Stomach (tissue), 4 donors: ENCODE measurements around the gene CRYBG1.

ENCODE experiments used
- EP300 ChIP-seq: sonication (generic); formaldehyde crosslinking; IDR thresholded peaks from one replicate; pipeline ENCODE4 v1.6.1; 2017; ENCODE audit warnings: antibody characterized with exemption
- POLR2AphosphoS5 ChIP-seq, 3 donors: sonication (generic); formaldehyde crosslinking; IDR thresholded peaks; one replicate each; pipeline ENCODE4 v1.6.1; 2016; ENCODE audit warnings: antibody characterized with exemption in 3 of 3
- TF ChIP-seq, protein P1 (sequence below), 7 experiments: fragments of 450-650 bp in 4 of 7; fragments of 200-600 bp in 3 of 7; sonication (generic) in 3 of 7; IDR thresholded peaks; one replicate each; pipeline ENCODE4 v1.5.1; 2016 to 2019; ENCODE audit warnings: antibody characterized with exemption in 7 of 7, control low read depth in 2 of 7, mild to moderate bottlenecking in 1 of 7

DNA sequence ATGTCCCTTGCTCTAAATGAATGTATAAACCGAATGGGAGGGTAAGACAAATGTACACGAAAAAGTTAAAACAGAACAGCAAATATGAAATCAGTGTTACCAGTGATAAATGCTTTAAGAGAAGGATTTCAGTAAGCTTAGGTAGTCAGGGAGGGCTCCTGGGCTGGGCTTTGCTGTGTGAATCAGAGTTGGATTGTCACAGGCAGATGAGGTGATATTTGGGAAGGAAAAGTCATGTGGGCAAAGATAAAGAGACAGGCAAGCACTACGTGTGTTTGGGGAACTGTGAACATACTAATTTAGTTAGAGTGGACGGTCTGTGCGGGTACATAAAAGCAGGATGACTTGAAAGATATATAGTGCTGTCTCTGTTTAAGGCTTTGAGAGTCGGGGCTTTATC is 114.8 kb downstream of the CRYBG1 start:
- TF ChIP-seq EP300 (no peak), POLR2AphosphoS5 (IDR thresholded peaks at IDR 0.05) (no peak)
- TF ChIP-seq, protein P1, sequence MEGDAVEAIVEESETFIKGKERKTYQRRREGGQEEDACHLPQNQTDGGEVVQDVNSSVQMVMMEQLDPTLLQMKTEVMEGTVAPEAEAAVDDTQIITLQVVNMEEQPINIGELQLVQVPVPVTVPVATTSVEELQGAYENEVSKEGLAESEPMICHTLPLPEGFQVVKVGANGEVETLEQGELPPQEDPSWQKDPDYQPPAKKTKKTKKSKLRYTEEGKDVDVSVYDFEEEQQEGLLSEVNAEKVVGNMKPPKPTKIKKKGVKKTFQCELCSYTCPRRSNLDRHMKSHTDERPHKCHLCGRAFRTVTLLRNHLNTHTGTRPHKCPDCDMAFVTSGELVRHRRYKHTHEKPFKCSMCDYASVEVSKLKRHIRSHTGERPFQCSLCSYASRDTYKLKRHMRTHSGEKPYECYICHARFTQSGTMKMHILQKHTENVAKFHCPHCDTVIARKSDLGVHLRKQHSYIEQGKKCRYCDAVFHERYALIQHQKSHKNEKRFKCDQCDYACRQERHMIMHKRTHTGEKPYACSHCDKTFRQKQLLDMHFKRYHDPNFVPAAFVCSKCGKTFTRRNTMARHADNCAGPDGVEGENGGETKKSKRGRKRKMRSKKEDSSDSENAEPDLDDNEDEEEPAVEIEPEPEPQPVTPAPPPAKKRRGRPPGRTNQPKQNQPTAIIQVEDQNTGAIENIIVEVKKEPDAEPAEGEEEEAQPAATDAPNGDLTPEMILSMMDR (IDR thresholded peaks at IDR 0.05), result no peak
